ENCODE results near the gene VSNL1.

GRCh38 chr2:17519486-17519885 is 21.0 kb upstream of the VSNL1 start:
- TF ChIP-seq CTCF (IDR thresholded peaks at IDR 0.05), result no peak
- TF ChIP-seq EZH2 (IDR thresholded peaks at IDR 0.05; ENCODE audit: borderline replicate concordance, insufficient read depth, low read depth, low read length, poor library complexity, severe bottlenecking), result no peak

All from B cell (primary cell).